ENCODE measurements around the gene SMAP2. TPM values are rescaled to one million over a fixed set of nuclear protein-coding genes. Genes with fewer than 3 reads are reported as not detected.

Gene SMAP2
- total and polyA plus RNA-seq, 5 experiments from 2014 or later: 154 to 506 (median 297) TPM

DNA sequence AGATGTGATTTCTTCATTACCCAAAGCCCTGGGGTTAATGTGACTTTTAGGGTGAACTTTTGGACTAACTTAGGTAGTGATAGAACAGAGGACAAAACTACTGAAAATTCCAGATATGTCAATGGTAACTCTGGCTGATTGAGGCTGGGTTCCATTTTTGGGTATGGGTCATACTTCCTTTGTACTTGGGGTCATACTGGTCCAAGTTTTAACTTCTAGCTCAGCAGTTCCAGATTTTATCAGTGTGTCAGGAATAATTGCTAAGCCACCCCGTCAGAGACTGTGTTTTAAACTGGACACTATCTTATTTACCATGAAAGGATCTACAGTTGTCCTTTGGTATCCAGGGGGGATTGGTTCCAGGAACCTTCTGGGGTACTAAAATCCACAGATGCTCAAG, 4.0 kb downstream of the SMAP2 start:
- ATAC-seq: no peak
- peak overlapping the region; percentile 87 to 100 (median 92) for H3K27ac Mint-ChIP-seq
- H3K27me3 Mint-ChIP-seq: peaks cover 0 to 5% (median 0%) of the 10 kb centered on the region in 5 donors
- peaks cover 5 to 37% (median 26%) of the 10 kb centered on the region in 3 donors for H3K36me3 Mint-ChIP-seq
- peak overlapping the region; percentile 66 to 100 (median 86) for H3K4me3 Mint-ChIP-seq
- peaks cover 33 to 88% (median 74%) of the 10 kb centered on the region in 4 donors for H3K4me1 Mint-ChIP-seq
- DNase-seq: no peak
- peaks cover 0 to 5% (median 0%) of the 10 kb centered on the region in 9 donors for H3K9me3 Mint-ChIP-seq
- POLR2A ChIA-PET: interaction anchor here (0.7 to 12.5 kb wide), 2 partner anchors 11 to 224 kb away, joined by 3 to 384 read pairs; no protein-coding TSS in a partner anchor

- no peak for ATAC-seq
- Mint-ChIP-seq H3K4me1 (peaks cover 37 to 98% (median 84%) of the 10 kb centered on the region in 4 donors), H3K9me3 (no peaks in the 10 kb centered on the region), H3K36me3 (peaks cover 5 to 43% (median 29%) of the 10 kb centered on the region in 3 donors), H3K27me3 (no peaks in the 10 kb centered on the region), H3K27ac (peak overlapping the region; percentile 94 to 100 (median 99)), H3K4me3 (peak overlapping the region; percentile 76 to 97 (median 87))
- no peak for DNase-seq
- POLR2A ChIA-PET: interaction anchor here (12.5 kb wide), 1 partner anchor 9 kb away, joined by 384 read pairs; no protein-coding TSS in a partner anchor
Measured at GRCh38 chr1:40379785-40380452, 6.4 kb downstream of the SMAP2 start.

- H3K27me3 Mint-ChIP-seq: no peaks in the 10 kb centered on the region
Measured at GRCh38 chr1:40380817-40381216, 7.3 kb downstream of the SMAP2 start.

GRCh38 chr1:40381268-40382107, 8.0 kb downstream of the SMAP2 start:
- POLR2A ChIA-PET: interaction anchor here (0.6 to 15.9 kb wide), 13 partner anchors 4 to 341 kb away, joined by 3 to 384 read pairs (median 5); partner anchors contain the start of genes CAP1, COL9A2, NFYC and SMAP2

More at GRCh38 chr1:40380817-40381216, 7.3 kb downstream of the SMAP2 start:
- Mint-ChIP-seq H3K27ac (peak overlapping the region; percentile 97 to 100 (median 99)), H3K36me3 (peaks cover 5 to 46% (median 30%) of the 10 kb centered on the region in 3 donors), H3K4me3 (peak overlapping the region; percentile 76 to 97 (median 85)), H3K9me3 (no peaks in the 10 kb centered on the region), H3K4me1 (peaks cover 39 to 99% (median 88%) of the 10 kb centered on the region in 4 donors)
- no peak for ATAC-seq
- no peak for DNase-seq
- POLR2A ChIA-PET: interaction anchor here (0.7 to 15.9 kb wide), 8 partner anchors 4 to 340 kb away, joined by 3 to 384 read pairs (median 4); partner anchors contain the start of genes CAP1, NFYC and SMAP2

GRCh38 chr1:40382108-40382460, 8.6 kb downstream of the SMAP2 start:
- H3K27me3 Mint-ChIP-seq: no peaks in the 10 kb centered on the region
- no peak for ATAC-seq
- no peak for DNase-seq
- H3K4me1 Mint-ChIP-seq: peaks cover 40 to 100% (median 84%) of the 10 kb centered on the region in 4 donors
- H3K27ac Mint-ChIP-seq: peak overlapping the region; percentile 97 to 100 (median 99)
- peaks cover 0 to 38% (median 27%) of the 10 kb centered on the region in 3 donors for H3K36me3 Mint-ChIP-seq
- no peaks in the 10 kb centered on the region for H3K9me3 Mint-ChIP-seq
- H3K4me3 Mint-ChIP-seq: peak overlapping the region; percentile 76 to 97 (median 85)
- POLR2A ChIA-PET: interaction anchor here (0.6 to 15.9 kb wide), 11 partner anchors 5 to 309 kb away, joined by 3 to 384 read pairs (median 5); partner anchors contain the start of genes COL9A2, NFYC and SMAP2

More at GRCh38 chr1:40381268-40382107, 8.0 kb downstream of the SMAP2 start:
- Mint-ChIP-seq H3K27me3 (no peaks in the 10 kb centered on the region), H3K27ac (peak overlapping the region; percentile 97 to 100 (median 99)), H3K4me1 (peaks cover 41 to 100% (median 88%) of the 10 kb centered on the region in 4 donors), H3K36me3 (peaks cover 2 to 42% (median 29%) of the 10 kb centered on the region in 3 donors), H3K4me3 (peak overlapping the region; percentile 76 to 97 (median 85)), H3K9me3 (no peaks in the 10 kb centered on the region)
- ATAC-seq (peak; percentile 43 to 44), DNase-seq (peak in 5 of 10 donors; percentile 48 to 78 (median 62))

- peak overlapping the region; percentile 97 to 100 (median 99) for H3K27ac Mint-ChIP-seq
- DNase-seq (peak in 1 of 10 donors; percentile 9), ATAC-seq (no peak)
- H3K4me3 Mint-ChIP-seq: peak overlapping the region; percentile 76 to 97 (median 85)
- POLR2A ChIA-PET: interaction anchor here (1.1 to 15.9 kb wide), 7 partner anchors 6 to 44 kb away, joined by 3 to 384 read pairs (median 12); partner anchors contain the start of gene SMAP2
- H3K4me1 Mint-ChIP-seq: peaks cover 36 to 100% (median 80%) of the 10 kb centered on the region in 4 donors
- no peaks in the 10 kb centered on the region for H3K27me3 Mint-ChIP-seq
- H3K36me3 Mint-ChIP-seq: peaks cover 0 to 32% (median 23%) of the 10 kb centered on the region in 3 donors
- H3K9me3 Mint-ChIP-seq: no peaks in the 10 kb centered on the region
Measured at GRCh38 chr1:40382601-40383000, 9.1 kb downstream of the SMAP2 start.

DNA sequence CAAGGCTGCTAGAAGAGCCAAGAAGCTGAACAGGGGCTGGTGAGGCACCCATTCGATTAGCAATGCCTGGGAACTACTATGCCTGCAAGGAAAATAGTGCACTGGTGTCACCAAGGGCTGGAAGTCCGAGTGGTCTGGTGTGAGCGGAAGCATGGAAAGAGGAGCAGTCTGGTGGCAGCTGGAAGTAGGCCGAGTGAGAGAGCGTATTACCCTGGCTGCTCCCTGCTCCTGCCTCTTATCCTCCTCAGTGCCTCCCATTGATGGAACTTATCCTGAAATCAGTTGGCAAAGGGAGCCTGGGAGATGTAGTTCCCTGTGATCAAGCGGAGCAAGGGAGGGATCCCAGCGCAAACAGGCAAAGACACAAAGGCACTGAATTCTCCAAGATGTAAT, 9.6 kb downstream of the SMAP2 start:
- H3K4me3 Mint-ChIP-seq: peak overlapping the region; percentile 76 to 97 (median 85)
- peak in 1 of 10 donors; percentile 4 for DNase-seq
- no peaks in the 10 kb centered on the region for H3K9me3 Mint-ChIP-seq
- peak overlapping the region; percentile 97 to 100 (median 99) for H3K27ac Mint-ChIP-seq
- H3K27me3 Mint-ChIP-seq: no peaks in the 10 kb centered on the region
- ATAC-seq: no peak
- POLR2A ChIA-PET: interaction anchor here (1.1 to 15.9 kb wide), 9 partner anchors 6 to 45 kb away, joined by 3 to 384 read pairs (median 22); partner anchors contain the start of gene SMAP2
- peaks cover 0 to 31% (median 22%) of the 10 kb centered on the region in 3 donors for H3K36me3 Mint-ChIP-seq
- peaks cover 36 to 96% (median 78%) of the 10 kb centered on the region in 4 donors for H3K4me1 Mint-ChIP-seq

- no peaks in the 10 kb centered on the region for H3K27me3 Mint-ChIP-seq
- POLR2A ChIA-PET: interaction anchor here (1.2 to 15.9 kb wide), 5 partner anchors 7 to 46 kb away, joined by 5 to 384 read pairs (median 35); partner anchors contain the start of gene SMAP2
- H3K4me1 Mint-ChIP-seq: peaks cover 40 to 96% (median 78%) of the 10 kb centered on the region in 4 donors
- peak overlapping the region; percentile 76 to 97 (median 85) for H3K4me3 Mint-ChIP-seq
- DNase-seq: peak in 2 of 10 donors; percentile 10 to 18
- ATAC-seq: no peak
- H3K36me3 Mint-ChIP-seq: peaks cover 0 to 29% (median 22%) of the 10 kb centered on the region in 3 donors
- H3K27ac Mint-ChIP-seq: peak overlapping the region; percentile 97 to 100 (median 99)
- H3K9me3 Mint-ChIP-seq: no peaks in the 10 kb centered on the region
Measured at GRCh38 chr1:40383488-40384412, 10.2 kb downstream of the SMAP2 start.

- ATAC-seq: no peak
Measured at GRCh38 chr1:40384413-40384762, 10.9 kb downstream of the SMAP2 start.

GRCh38 chr1:40384887-40385286, 11.4 kb downstream of the SMAP2 start:
- H3K4me1 Mint-ChIP-seq: peaks cover 49 to 96% (median 82%) of the 10 kb centered on the region in 4 donors
- ATAC-seq: no peak
- H3K9me3 Mint-ChIP-seq: no peaks in the 10 kb centered on the region
- peak overlapping the region; percentile 76 to 97 (median 85) for H3K4me3 Mint-ChIP-seq
- peaks cover 0 to 32% (median 27%) of the 10 kb centered on the region in 3 donors for H3K36me3 Mint-ChIP-seq
- no peak for DNase-seq
- no peaks in the 10 kb centered on the region for H3K27me3 Mint-ChIP-seq
- POLR2A ChIA-PET: interaction anchor here (0.6 to 15.9 kb wide), 12 partner anchors 8 to 345 kb away, joined by 3 to 384 read pairs (median 8); partner anchors contain the start of genes CAP1, SMAP2 and ZFP69B
- peak overlapping the region; percentile 97 to 100 (median 99) for H3K27ac Mint-ChIP-seq

More at GRCh38 chr1:40384413-40384762, 10.9 kb downstream of the SMAP2 start:
- Mint-ChIP-seq H3K9me3 (no peaks in the 10 kb centered on the region), H3K27me3 (no peaks in the 10 kb centered on the region), H3K36me3 (peaks cover 0 to 32% (median 27%) of the 10 kb centered on the region in 3 donors), H3K4me3 (peak overlapping the region; percentile 76 to 97 (median 85)), H3K4me1 (peaks cover 46 to 96% (median 80%) of the 10 kb centered on the region in 4 donors), H3K27ac (peak overlapping the region; percentile 97 to 100 (median 99))
- no peak for DNase-seq
- POLR2A ChIA-PET: interaction anchor here (1.2 to 15.9 kb wide), 7 partner anchors 7 to 344 kb away, joined by 3 to 384 read pairs (median 22); partner anchors contain the start of genes CAP1 and SMAP2
